SK-N-MC (cell line): Measurements from ENCODE around the gene POT1.

ENCODE experiments used
- DNase-seq: peaks from one replicate; pipeline ENCODE4 v3.0.0-alpha.2; 2011; ENCODE audit warnings: low read depth, low spot score
- H3K27ac ChIP-seq: fragments of 200-600 bp; sonication (generic); 2 replicates; pipeline ENCODE4 v1.5.1; 2016; ENCODE audit warnings: mixed run types
- H3K36me3 ChIP-seq: fragments of 200-600 bp; sonication (generic); 2 replicates; pipeline ENCODE4 v1.6.1; 2017; ENCODE audit warnings: antibody characterized with exemption, low read length, mixed read lengths; ENCODE audit not compliant: insufficient read depth
- H3K4me3 ChIP-seq: fragments of 200-600 bp; sonication (generic); 2 replicates; pipeline ENCODE4 v1.5.1; 2016
- H3K9ac ChIP-seq: fragments of 200-600 bp; sonication (generic); 2 replicates; pipeline ENCODE4 v1.8.0; 2017; ENCODE audit warnings: mixed run types, mixed read lengths; ENCODE audit not compliant: insufficient read length
- H3K9me3 ChIP-seq: fragments of 200-600 bp; sonication (generic); 2 replicates; pipeline ENCODE4 v1.6.1; 2017; ENCODE audit warnings: low read depth, mild to moderate bottlenecking, antibody characterized with exemption, low read length, moderate library complexity, mixed read lengths
- EZH2 ChIP-seq: fragments of 200-600 bp; sonication (generic); IDR thresholded peaks from one replicate; pipeline ENCODE4 v1.6.1; 2017; ENCODE audit warnings: antibody characterized with exemption
- FOXP2 ChIP-seq: optimal IDR thresholded peaks from 2 replicates; pipeline ENCODE3; 2011; ENCODE audit warnings: mild to moderate bottlenecking, moderate library complexity; ENCODE audit not compliant: insufficient read depth; ENCODE audit errors: extremely low read length, control extremely low read depth
- POLR2AphosphoS5 ChIP-seq: IDR thresholded peaks from 2 replicates; pipeline ENCODE4 v1.6.1; 2012; ENCODE audit warnings: mild to moderate bottlenecking, low read depth, low read length, borderline replicate concordance

POT1 gene

DNA sequence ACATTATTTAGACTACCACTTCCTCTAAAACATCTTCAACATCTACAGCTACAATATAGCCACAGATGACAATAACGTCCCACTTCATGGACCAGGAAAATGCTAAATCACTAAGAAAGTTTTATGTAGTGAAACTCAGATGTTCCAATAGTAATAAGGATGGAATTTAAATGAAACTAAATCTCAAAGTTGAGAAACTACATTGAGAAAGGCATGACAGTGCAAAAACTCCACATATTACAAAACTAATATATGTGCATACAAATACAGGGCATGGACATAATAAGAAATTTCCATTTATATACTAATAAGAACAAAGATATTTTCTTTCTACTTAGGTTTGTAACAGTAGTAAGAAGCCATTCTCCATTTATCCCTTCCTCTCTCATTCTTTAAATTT lies 31.1 kb downstream of the POT1 start:
- Histone ChIP-seq H3K4me3 (no peak overlapping the region), H3K27ac (peak overlapping the region; percentile 73; the same call in 1 of the 2 replicates), H3K9ac (no peak overlapping the region), H3K36me3 (peaks cover 19% of the 10 kb centered on the region), H3K9me3 (no peaks in the 10 kb centered on the region)
- TF ChIP-seq EZH2 (no peak), POLR2AphosphoS5 (no peak), FOXP2 (no peak)
- no peak for DNase-seq

GRCh38 chr7:124896001-124896400 lies 33.6 kb downstream of the POT1 start:
- H3K27ac ChIP-seq, result no peak overlapping the region
- H3K9ac ChIP-seq, result no peak overlapping the region
- H3K9me3 ChIP-seq, result no peaks in the 10 kb centered on the region
- no peak for DNase-seq
- no peak overlapping the region for H3K4me3 ChIP-seq
- TF ChIP-seq EZH2, result no peak
- H3K36me3 ChIP-seq, result peaks cover 32% of the 10 kb centered on the region

- TF ChIP-seq FOXP2, result no peak
- no peak for TF ChIP-seq POLR2AphosphoS5
- TF ChIP-seq EZH2, result no peak
- no peaks in the 10 kb centered on the region for H3K9me3 ChIP-seq
Observed at GRCh38 chr7:124893140-124893827, 36.3 kb downstream of the POT1 start.

GRCh38 chr7:124887247-124887646 lies 42.4 kb downstream of the POT1 start:
- no peak for DNase-seq
- Histone ChIP-seq H3K4me3 (no peak overlapping the region), H3K36me3 (peaks cover 28% of the 10 kb centered on the region), H3K9me3 (no peaks in the 10 kb centered on the region), H3K9ac (no peak overlapping the region), H3K27ac (no peak overlapping the region)
- TF ChIP-seq POLR2AphosphoS5, result no peak
- no peak for TF ChIP-seq FOXP2
- TF ChIP-seq EZH2, result no peak

More at GRCh38 chr7:124893140-124893827, 36.3 kb downstream of the POT1 start:
- no peak for DNase-seq
- Histone ChIP-seq H3K27ac (no peak overlapping the region), H3K36me3 (peaks cover 48% of the 10 kb centered on the region), H3K4me3 (no peak overlapping the region), H3K9ac (no peak overlapping the region)

GRCh38 chr7:124881981-124882380 lies 47.6 kb downstream of the POT1 start:
- TF ChIP-seq POLR2AphosphoS5 (no peak), EZH2 (no peak)
- DNase-seq, result no peak

DNA sequence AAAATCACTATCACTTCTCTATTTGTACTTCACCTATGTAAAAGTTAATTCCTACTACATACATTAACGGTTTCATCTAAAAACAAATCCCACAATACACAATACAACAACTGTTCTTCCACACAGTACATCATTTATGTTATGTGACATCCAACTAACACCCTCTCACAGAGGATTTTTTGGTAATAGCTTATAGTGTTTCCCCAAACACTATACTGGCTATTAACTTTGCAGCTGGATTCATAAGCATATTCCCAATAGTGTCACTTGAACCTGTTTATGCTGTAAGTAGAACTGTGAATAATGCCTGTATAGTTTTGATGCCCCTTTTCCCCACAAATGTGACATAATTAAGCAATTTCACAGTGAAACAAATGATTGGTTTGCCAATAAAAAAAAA lies 49.9 kb downstream of the POT1 start:
- Histone ChIP-seq H3K36me3 (no peaks in the 10 kb centered on the region), H3K4me3 (no peak overlapping the region), H3K9me3 (no peaks in the 10 kb centered on the region), H3K9ac (no peak overlapping the region), H3K27ac (no peak overlapping the region)
- DNase-seq, result no peak
- no peak for TF ChIP-seq FOXP2
- TF ChIP-seq POLR2AphosphoS5, result no peak

More at GRCh38 chr7:124881981-124882380, 47.6 kb downstream of the POT1 start:
- Histone ChIP-seq H3K9ac (no peak overlapping the region), H3K9me3 (no peaks in the 10 kb centered on the region), H3K27ac (peak overlapping the region; percentile 31; the same call in 1 of the 2 replicates), H3K4me3 (no peak overlapping the region), H3K36me3 (no peaks in the 10 kb centered on the region)

GRCh38 chr7:124879103-124879502 lies 50.5 kb downstream of the POT1 start:
- Histone ChIP-seq H3K9me3 (no peaks in the 10 kb centered on the region), H3K9ac (no peak overlapping the region), H3K27ac (no peak overlapping the region), H3K4me3 (no peak overlapping the region), H3K36me3 (no peaks in the 10 kb centered on the region)
- no peak for DNase-seq
- no peak for TF ChIP-seq POLR2AphosphoS5
- TF ChIP-seq FOXP2, result no peak
- no peak for TF ChIP-seq EZH2

DNA sequence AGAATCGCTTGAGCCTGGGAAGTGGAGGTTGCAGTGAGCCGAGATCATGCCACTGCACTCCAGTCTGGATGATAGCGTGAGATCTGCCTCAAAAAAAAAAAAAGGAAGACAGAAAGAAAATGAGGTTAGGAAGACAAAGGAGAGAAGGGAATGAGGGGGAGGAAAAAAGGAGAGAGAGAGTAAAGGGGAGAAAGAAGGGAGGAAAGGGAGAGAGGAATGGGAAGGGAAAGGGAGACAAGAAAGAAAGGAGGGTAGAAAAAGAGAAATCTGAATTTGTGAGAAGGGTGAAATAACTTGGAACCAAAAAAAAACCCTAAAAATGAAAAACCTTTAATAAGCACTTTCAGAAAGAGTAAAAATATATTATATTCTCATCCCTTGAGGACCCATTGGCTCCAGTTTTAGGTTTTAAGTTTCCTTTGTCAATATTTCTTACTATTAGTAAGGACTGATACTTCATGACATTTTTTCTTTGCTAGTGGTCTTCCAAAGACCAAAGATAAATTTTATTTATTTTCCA lies 54.9 kb downstream of the POT1 start:
- H3K9ac ChIP-seq, result no peak overlapping the region
- H3K9me3 ChIP-seq, result no peaks in the 10 kb centered on the region
- no peak for TF ChIP-seq FOXP2
- TF ChIP-seq EZH2, result no peak
- TF ChIP-seq POLR2AphosphoS5, result no peak
- no peak for DNase-seq
- no peaks in the 10 kb centered on the region for H3K36me3 ChIP-seq
- H3K27ac ChIP-seq, result no peak overlapping the region
- no peak overlapping the region for H3K4me3 ChIP-seq

GRCh38 chr7:124857672-124858235 lies 71.9 kb downstream of the POT1 start:
- H3K9ac ChIP-seq, result no peak overlapping the region
- no peak overlapping the region for H3K27ac ChIP-seq
- DNase-seq, result no peak
- no peak overlapping the region for H3K4me3 ChIP-seq
- peaks cover 8% of the 10 kb centered on the region for H3K36me3 ChIP-seq
- TF ChIP-seq POLR2AphosphoS5 (no peak), FOXP2 (no peak), EZH2 (no peak)
- no peaks in the 10 kb centered on the region for H3K9me3 ChIP-seq
